ENCODE measurements around the gene MAP2K6. TPM values are rescaled to one million over a fixed set of nuclear protein-coding genes. Genes with fewer than 3 reads are reported as not detected.

Gene MAP2K6
- total and polyA plus RNA-seq, 4 experiments from 2014 or later, result 14.5 to 21.3 (median 17.4) TPM

- Mint-ChIP-seq H3K27ac (no peak overlapping the region), H3K9me3 (no peaks in the 10 kb centered on the region), H3K27me3 (no peaks in the 10 kb centered on the region), H3K4me1 (peaks cover 22 to 42% (median 30%) of the 10 kb centered on the region in 4 donors), H3K4me3 (peak overlapping the region in 1 of 8 donors; percentile 45), H3K36me3 (peaks cover 6 to 25% of the 10 kb centered on the region in 2 donors)
- Histone ChIP-seq H3K27me3 (ENCODE audit: insufficient read depth, low read length) (no peaks in the 10 kb centered on the region), H3K36me3 (ENCODE audit: insufficient read depth, low read length) (no peaks in the 10 kb centered on the region), H3K4me1 (ENCODE audit: insufficient read depth, low read length) (peaks cover 10% of the 10 kb centered on the region), H3K4me3 (ENCODE audit: low read length in 2 of 2) (no peak overlapping the region), H3K9me3 (ENCODE audit: control insufficient read depth in 1 of 2, low read length in 2 of 2) (no peaks in the 10 kb centered on the region), H3K27ac (ENCODE audit: low read depth, low read length) (no peak overlapping the region)
- ChIA-PET POLR2A (ENCODE audit: partially characterized antibody) (no interaction called here), CTCF (ENCODE audit: partially characterized antibody) (no interaction called here)
- intact Hi-C loops (cut with micrococcal nuclease), result no loop called here
- DNase-seq, result no peak
Measured at GRCh38 chr17:69447726-69448125, 33.2 kb downstream of the MAP2K6 start.

GRCh38 chr17:69448431-69449102 lies 34.1 kb downstream of the MAP2K6 start:
- CTCF ChIA-PET (ENCODE audit: partially characterized antibody), result no interaction called here
- Mint-ChIP-seq H3K27me3 (no peaks in the 10 kb centered on the region), H3K9me3 (no peaks in the 10 kb centered on the region), H3K36me3 (peaks cover 6 to 25% of the 10 kb centered on the region in 2 donors), H3K27ac (no peak overlapping the region), H3K4me1 (peaks cover 25 to 42% (median 31%) of the 10 kb centered on the region in 4 donors), H3K4me3 (peak overlapping the region in 1 of 8 donors; percentile 29)
- POLR2A ChIA-PET (ENCODE audit: partially characterized antibody), result no interaction called here
- Histone ChIP-seq H3K27ac (ENCODE audit: low read depth, low read length) (no peak overlapping the region), H3K4me1 (ENCODE audit: insufficient read depth, low read length) (peaks cover 10% of the 10 kb centered on the region), H3K9me3 (ENCODE audit: control insufficient read depth in 1 of 2, low read length in 2 of 2) (no peaks in the 10 kb centered on the region), H3K4me3 (ENCODE audit: low read length in 2 of 2) (no peak overlapping the region), H3K36me3 (ENCODE audit: insufficient read depth, low read length) (no peaks in the 10 kb centered on the region), H3K27me3 (ENCODE audit: insufficient read depth, low read length) (no peaks in the 10 kb centered on the region)
- intact Hi-C loops (cut with micrococcal nuclease), result no loop called here
- no peak for DNase-seq

- no peaks in the 10 kb centered on the region for H3K9me3 Mint-ChIP-seq
- H3K36me3 Mint-ChIP-seq, result peaks cover 6 to 26% of the 10 kb centered on the region in 2 donors
- peak overlapping the region in 1 of 8 donors; percentile 41 for H3K4me3 Mint-ChIP-seq
- Histone ChIP-seq H3K27ac (ENCODE audit: low read depth, low read length) (no peak overlapping the region), H3K9me3 (ENCODE audit: control insufficient read depth in 1 of 2, low read length in 2 of 2) (no peaks in the 10 kb centered on the region), H3K4me1 (ENCODE audit: insufficient read depth, low read length) (peaks cover 7% of the 10 kb centered on the region), H3K27me3 (ENCODE audit: insufficient read depth, low read length) (no peaks in the 10 kb centered on the region), H3K4me3 (ENCODE audit: low read length in 2 of 2) (no peak overlapping the region), H3K36me3 (ENCODE audit: insufficient read depth, low read length) (no peaks in the 10 kb centered on the region)
- peak overlapping the region in 1 of 7 donors; percentile 73 for H3K27ac Mint-ChIP-seq
- no peak for DNase-seq
- no peaks in the 10 kb centered on the region for H3K27me3 Mint-ChIP-seq
- peaks cover 21 to 39% (median 28%) of the 10 kb centered on the region in 4 donors for H3K4me1 Mint-ChIP-seq
- intact Hi-C loops (cut with micrococcal nuclease), result no loop called here
- ChIA-PET CTCF (ENCODE audit: partially characterized antibody) (no interaction called here), POLR2A (ENCODE audit: partially characterized antibody) (no interaction called here)
Measured at GRCh38 chr17:69450131-69450530, 35.6 kb downstream of the MAP2K6 start.

- Histone ChIP-seq H3K4me3 (ENCODE audit: low read length in 2 of 2) (no peak overlapping the region), H3K4me1 (ENCODE audit: insufficient read depth, low read length) (peaks cover 4% of the 10 kb centered on the region), H3K36me3 (ENCODE audit: insufficient read depth, low read length) (no peaks in the 10 kb centered on the region), H3K9me3 (ENCODE audit: control insufficient read depth in 1 of 2, low read length in 2 of 2) (no peaks in the 10 kb centered on the region), H3K27me3 (ENCODE audit: insufficient read depth, low read length) (no peaks in the 10 kb centered on the region), H3K27ac (ENCODE audit: low read depth, low read length) (no peak overlapping the region)
- H3K4me3 Mint-ChIP-seq, result no peak overlapping the region
- H3K36me3 Mint-ChIP-seq, result peaks cover 6 to 30% of the 10 kb centered on the region in 2 donors
- DNase-seq, result no peak
- intact Hi-C loops (cut with micrococcal nuclease), result no loop called here
- POLR2A ChIA-PET (ENCODE audit: partially characterized antibody), result no interaction called here
- H3K4me1 Mint-ChIP-seq, result peaks cover 23 to 37% (median 24%) of the 10 kb centered on the region in 4 donors
- CTCF ChIA-PET (ENCODE audit: partially characterized antibody), result no interaction called here
- H3K27ac Mint-ChIP-seq, result no peak overlapping the region
- no peaks in the 10 kb centered on the region for H3K27me3 Mint-ChIP-seq
- H3K9me3 Mint-ChIP-seq, result no peaks in the 10 kb centered on the region
Measured at GRCh38 chr17:69450918-69451317, 36.4 kb downstream of the MAP2K6 start.

GRCh38 chr17:69451416-69452394 lies 37.2 kb downstream of the MAP2K6 start:
- Histone ChIP-seq H3K9me3 (ENCODE audit: control insufficient read depth in 1 of 2, low read length in 2 of 2) (no peaks in the 10 kb centered on the region), H3K36me3 (ENCODE audit: insufficient read depth, low read length) (no peaks in the 10 kb centered on the region), H3K27me3 (ENCODE audit: insufficient read depth, low read length) (no peaks in the 10 kb centered on the region), H3K27ac (ENCODE audit: low read depth, low read length) (no peak overlapping the region), H3K4me1 (ENCODE audit: insufficient read depth, low read length) (peaks cover 4% of the 10 kb centered on the region), H3K4me3 (ENCODE audit: low read length in 2 of 2) (no peak overlapping the region)
- H3K4me1 Mint-ChIP-seq, result peaks cover 26 to 43% (median 29%) of the 10 kb centered on the region in 4 donors
- POLR2A ChIA-PET (ENCODE audit: partially characterized antibody), result no interaction called here
- H3K36me3 Mint-ChIP-seq, result peaks cover 10 to 32% of the 10 kb centered on the region in 2 donors
- no peaks in the 10 kb centered on the region for H3K27me3 Mint-ChIP-seq
- CTCF ChIA-PET (ENCODE audit: partially characterized antibody), result no interaction called here
- intact Hi-C loops (cut with micrococcal nuclease), result no loop called here
- peak overlapping the region in 3 of 7 donors; percentile 59 to 79 (median 68) for H3K27ac Mint-ChIP-seq
- no peak overlapping the region for H3K4me3 Mint-ChIP-seq
- H3K9me3 Mint-ChIP-seq, result no peaks in the 10 kb centered on the region
- no peak for DNase-seq

GRCh38 chr17:69452664-69453260 lies 38.3 kb downstream of the MAP2K6 start:
- ChIA-PET POLR2A (ENCODE audit: partially characterized antibody) (no interaction called here), CTCF (ENCODE audit: partially characterized antibody) (no interaction called here)
- Histone ChIP-seq H3K27ac (ENCODE audit: low read depth, low read length) (no peak overlapping the region), H3K9me3 (ENCODE audit: control insufficient read depth in 1 of 2, low read length in 2 of 2) (no peaks in the 10 kb centered on the region), H3K27me3 (ENCODE audit: insufficient read depth, low read length) (no peaks in the 10 kb centered on the region), H3K36me3 (ENCODE audit: insufficient read depth, low read length) (no peaks in the 10 kb centered on the region), H3K4me1 (ENCODE audit: insufficient read depth, low read length) (peaks cover 4% of the 10 kb centered on the region), H3K4me3 (ENCODE audit: low read length in 2 of 2) (no peak overlapping the region)
- Mint-ChIP-seq H3K9me3 (no peaks in the 10 kb centered on the region), H3K4me3 (no peak overlapping the region), H3K36me3 (peaks cover 10 to 33% of the 10 kb centered on the region in 2 donors), H3K4me1 (peaks cover 30 to 48% (median 33%) of the 10 kb centered on the region in 4 donors), H3K27ac (no peak overlapping the region), H3K27me3 (no peaks in the 10 kb centered on the region)
- no peak for DNase-seq
- intact Hi-C loops (cut with micrococcal nuclease), result no loop called here

GRCh38 chr17:69454051-69454450 lies 39.6 kb downstream of the MAP2K6 start:
- peaks cover 7 to 30% of the 10 kb centered on the region in 2 donors for H3K36me3 Mint-ChIP-seq
- no peak overlapping the region for H3K27ac ChIP-seq (ENCODE audit: low read depth, low read length)
- H3K4me3 Mint-ChIP-seq, result no peak overlapping the region
- ChIA-PET POLR2A (ENCODE audit: partially characterized antibody) (no interaction called here), CTCF (ENCODE audit: partially characterized antibody) (interaction anchor here (1.0 kb wide), 1 partner anchor 39 kb away, joined by 3 read pairs; the partner anchor contains the start of gene MAP2K6)
- H3K36me3 ChIP-seq (ENCODE audit: insufficient read depth, low read length), result no peaks in the 10 kb centered on the region
- DNase-seq, result no peak
- H3K27me3 Mint-ChIP-seq, result no peaks in the 10 kb centered on the region
- H3K9me3 ChIP-seq (ENCODE audit: control insufficient read depth in 1 of 2, low read length in 2 of 2), result no peaks in the 10 kb centered on the region
- H3K9me3 Mint-ChIP-seq, result no peaks in the 10 kb centered on the region
- H3K27ac Mint-ChIP-seq, result no peak overlapping the region
- peaks cover 4% of the 10 kb centered on the region for H3K4me1 ChIP-seq (ENCODE audit: insufficient read depth, low read length)
- H3K27me3 ChIP-seq (ENCODE audit: insufficient read depth, low read length), result no peaks in the 10 kb centered on the region
- peaks cover 35 to 51% (median 40%) of the 10 kb centered on the region in 4 donors for H3K4me1 Mint-ChIP-seq
- intact Hi-C loops (cut with micrococcal nuclease), result no loop called here
- H3K4me3 ChIP-seq (ENCODE audit: low read length in 2 of 2), result no peak overlapping the region
